SU-DHL-6 (cell line): ENCODE measurements around the gene PRKCE.

Experiments used
- H2AFZ ChIP-seq: fragments of 200-600 bp; sonication (generic); 2 replicates; pipeline ENCODE4 v1.6.1; 2014; ENCODE audit warnings: low read depth, mild to moderate bottlenecking, moderate library complexity, mixed read lengths, antibody characterized with exemption, low read length; ENCODE audit not compliant: severe bottlenecking
- H3F3A ChIP-seq: fragments of 200-600 bp; shearing (Covaris generic); 2 replicates; pipeline ENCODE4 v1.6.0; 2016; ENCODE audit warnings: antibody characterized with exemption, mild to moderate bottlenecking; ENCODE audit not compliant: insufficient read depth
- H3K27ac ChIP-seq: fragments of 200-600 bp; sonication (generic); 2 replicates; pipeline ENCODE4 v1.5.1; 2016; ENCODE audit warnings: low read depth, mild to moderate bottlenecking, low read length, moderate library complexity, mixed read lengths
- H3K27me3 ChIP-seq: fragments of 200-600 bp; sonication (generic), shearing (Covaris generic); 2 replicates; pipeline ENCODE4 v1.6.0; 2014; ENCODE audit warnings: mild to moderate bottlenecking, low read length
- H3K36me3 ChIP-seq: fragments of 200-600 bp; sonication (generic); 2 replicates; pipeline ENCODE4 v1.6.1; 2014; ENCODE audit warnings: mild to moderate bottlenecking, low read length, mixed read lengths
- H3K4me2 ChIP-seq: fragments of 300-600, 200-600 bp; shearing (Covaris generic), sonication (generic); 2 replicates; pipeline ENCODE4 v1.6.0; 2014; ENCODE audit warnings: low read length, low read depth, mild to moderate bottlenecking; ENCODE audit not compliant: poor library complexity, severe bottlenecking
- H3K4me3 ChIP-seq: fragments of 200-600 bp; sonication (generic); 2 replicates; pipeline ENCODE4 v1.5.1; 2014; ENCODE audit warnings: antibody characterized with exemption, low read length, mild to moderate bottlenecking, mixed read lengths; ENCODE audit not compliant: insufficient read depth, poor library complexity, severe bottlenecking
- H3K79me2 ChIP-seq: fragments of 200-600 bp; sonication (generic); 2 replicates; pipeline ENCODE4 v1.6.1; 2014; ENCODE audit warnings: mild to moderate bottlenecking, low read length, moderate library complexity; ENCODE audit not compliant: insufficient read depth
- H3K9ac ChIP-seq: fragments of 200-600 bp; sonication (generic); 2 replicates; pipeline ENCODE4 v1.7.0; 2014; ENCODE audit warnings: mild to moderate bottlenecking, low read length
- H3K9me2 ChIP-seq: fragments of 200-600 bp; sonication (generic); replicated peaks from 2 replicates; pipeline ENCODE4 v1.6.1; 2014; ENCODE audit warnings: low read length; ENCODE audit not compliant: insufficient read depth
- H3K9me3 ChIP-seq: fragments of 200-600 bp; sonication (generic); 2 replicates; pipeline ENCODE4 v1.6.1; 2014; ENCODE audit warnings: low read length, mixed read lengths; ENCODE audit not compliant: insufficient read depth
- H4K20me1 ChIP-seq: fragments of 200-600 bp; sonication (generic); 2 replicates; pipeline ENCODE4 v1.6.1; 2014; ENCODE audit warnings: low read depth, mild to moderate bottlenecking, antibody characterized with exemption, low read length, moderate library complexity, mixed read lengths
- CTCF ChIP-seq: fragments of 200-600 bp; sonication (generic); IDR thresholded peaks from one replicate; pipeline ENCODE4 v1.5.1; 2017; ENCODE audit warnings: antibody characterized with exemption, mild to moderate bottlenecking, low read length, moderate library complexity; ENCODE audit not compliant: insufficient read depth, poor library complexity, severe bottlenecking
- EZH2phosphoT487 ChIP-seq: fragments of 200-600 bp; sonication (generic), shearing (Covaris generic); conservative IDR thresholded peaks from 2 replicates; pipeline ENCODE4 v1.6.1; 2018; ENCODE audit warnings: mild to moderate bottlenecking, antibody characterized with exemption, low read length, moderate library complexity, mixed read lengths

The PRKCE gene

GRCh38 chr2:46001741-46002506 is 350.4 kb downstream of the PRKCE start:
- H3K4me3 ChIP-seq, result no peak overlapping the region
- H3K27ac ChIP-seq, result no peak overlapping the region
- H3K79me2 ChIP-seq, result no peaks in the 10 kb centered on the region
- no peak for TF ChIP-seq EZH2phosphoT487
- TF ChIP-seq CTCF, result no peak
- no peaks in the 10 kb centered on the region for H3K36me3 ChIP-seq
- no peak overlapping the region for H3K4me2 ChIP-seq
- no peak overlapping the region for H3K9ac ChIP-seq
- H3K9me2 ChIP-seq, result no peaks in the 10 kb centered on the region
- H3K27me3 ChIP-seq, result no peaks in the 10 kb centered on the region
- no peaks in the 10 kb centered on the region for H3F3A ChIP-seq
- H2AFZ ChIP-seq, result no peak overlapping the region
- no peaks in the 10 kb centered on the region for H3K9me3 ChIP-seq
- no peaks in the 10 kb centered on the region for H4K20me1 ChIP-seq

GRCh38 chr2:46002507-46002883 is 351.0 kb downstream of the PRKCE start:
- Histone ChIP-seq H3K4me3 (no peak overlapping the region), H2AFZ (no peak overlapping the region), H4K20me1 (no peaks in the 10 kb centered on the region), H3K9ac (no peak overlapping the region), H3K27ac (no peak overlapping the region), H3K9me3 (no peaks in the 10 kb centered on the region), H3F3A (no peaks in the 10 kb centered on the region), H3K4me2 (no peak overlapping the region), H3K9me2 (no peaks in the 10 kb centered on the region), H3K36me3 (no peaks in the 10 kb centered on the region), H3K27me3 (no peaks in the 10 kb centered on the region), H3K79me2 (no peaks in the 10 kb centered on the region)
- TF ChIP-seq CTCF (no peak), EZH2phosphoT487 (no peak)

- H3K9me2 ChIP-seq, result no peaks in the 10 kb centered on the region
- H3K79me2 ChIP-seq, result no peaks in the 10 kb centered on the region
- H3K27ac ChIP-seq, result no peak overlapping the region
- H3K4me2 ChIP-seq, result no peak overlapping the region
- no peak for TF ChIP-seq EZH2phosphoT487
- TF ChIP-seq CTCF, result no peak
- no peaks in the 10 kb centered on the region for H3F3A ChIP-seq
- no peak overlapping the region for H2AFZ ChIP-seq
- no peaks in the 10 kb centered on the region for H3K9me3 ChIP-seq
- H4K20me1 ChIP-seq, result no peaks in the 10 kb centered on the region
- H3K36me3 ChIP-seq, result no peaks in the 10 kb centered on the region
- H3K9ac ChIP-seq, result no peak overlapping the region
- no peaks in the 10 kb centered on the region for H3K27me3 ChIP-seq
- H3K4me3 ChIP-seq, result no peak overlapping the region
These were observed 351.5 kb downstream of the PRKCE start for GRCh38 chr2:46002947-46003346.
